HepG2 (cell line): ENCODE results near the gene ACOT6. TPM values are rescaled to one million over a fixed set of nuclear protein-coding genes. Genes with fewer than 3 reads are reported as not detected.

Experiments used
- ARID2 ChIP-seq: sonication (generic); formaldehyde crosslinking; IDR thresholded peaks from 2 replicates; pipeline ENCODE4 v1.8.1; 2022; ENCODE audit warnings: mild to moderate bottlenecking, missing genetic modification reagents, borderline replicate concordance
- ATF1 ChIP-seq: IDR thresholded peaks from 2 replicates; pipeline ENCODE4 v1.6.1; 2016; ENCODE audit warnings: mild to moderate bottlenecking, control low read depth
- EZH2 ChIP-seq: conservative IDR thresholded peaks from 2 replicates; pipeline ENCODE4 v1.6.1; 2012; ENCODE audit warnings: mild to moderate bottlenecking, low read depth, low read length, moderate library complexity
- NFE2L1 ChIP-seq: sonication (generic); formaldehyde crosslinking; IDR thresholded peaks from 2 replicates; pipeline ENCODE4 v1.4.0; 2020; ENCODE audit warnings: missing genetic modification reagents, mild to moderate bottlenecking, borderline replicate concordance
- POLR2A ChIP-seq, 2 experiments: IDR thresholded peaks; 2 replicates each; pipeline ENCODE4 v1.6.1; 2011; ENCODE audit warnings: low read depth in 2 of 2, low read length in 2 of 2, mild to moderate bottlenecking in 1 of 2, moderate library complexity in 1 of 2; ENCODE audit not compliant: insufficient read depth in 1 of 2
- SALL1 ChIP-seq: sonication (generic); formaldehyde crosslinking; IDR thresholded peaks from 2 replicates; pipeline ENCODE4 v1.8.0; 2022; ENCODE audit warnings: mild to moderate bottlenecking, missing genetic modification reagents
- SMARCC2 ChIP-seq: fragments of 450-650 bp; IDR thresholded peaks from 2 replicates; pipeline ENCODE4 v1.6.1; 2017; ENCODE audit warnings: antibody characterized with exemption, mild to moderate bottlenecking
- XRCC5 ChIP-seq: fragments of 200-400 bp; formaldehyde crosslinking; optimal IDR thresholded peaks from 2 replicates; pipeline ENCODE3; 2017; ENCODE audit warnings: mild to moderate bottlenecking, low read length
- ZNF652 ChIP-seq: IDR thresholded peaks from 2 replicates; pipeline ENCODE4 v1.6.1; 2016; ENCODE audit warnings: low read depth, borderline replicate concordance
- polyA plus RNA-seq, 8 experiments: library from polyadenylated mRNA; depleted of rRNA in 3 of 8; stranded (reverse) in 7 of 8; unstranded in 1 of 8; fragments of >200 nt; fragmentation: Illumina TruSeq in 4 of 8; extraction: Trizol in 4 of 8; gene quantifications; 2 replicates each; pipeline versions ENCODE4 v1.2.1 to v1.2.3, GENCODE V29; 2011 to 2016; ENCODE audit warnings: low read depth in 4 of 8, missing spikeins in 1 of 8, mixed read lengths in 1 of 8; ENCODE audit not compliant: insufficient read depth in 1 of 8
- total RNA-seq, 5 experiments: library from RNA; depleted of rRNA; stranded (reverse); fragments of >200 nt; fragmentation: Illumina TruSeq; extraction: Trizol; gene quantifications; 2 replicates each; pipeline ENCODE4 v1.2.3, GENCODE V29; 2016; ENCODE audit warnings: low read depth in 1 of 5
- TF ChIP-seq, protein P1 (sequence below): sonication (generic); formaldehyde crosslinking; IDR thresholded peaks from 2 replicates; pipeline ENCODE4 v1.4.0; 2020; ENCODE audit warnings: missing genetic modification reagents, borderline replicate concordance
- TF ChIP-seq, protein P2 (sequence below): sonication (generic); formaldehyde crosslinking; IDR thresholded peaks from 2 replicates; pipeline ENCODE4 v1.5.0; 2020; ENCODE audit warnings: mild to moderate bottlenecking, low read depth, missing genetic modification reagents, borderline replicate concordance
- TF ChIP-seq, protein P3 (sequence below): IDR thresholded peaks from 2 replicates; pipeline ENCODE4 v1.6.1; 2018; ENCODE audit warnings: missing genetic modification reagents, mild to moderate bottlenecking, missing compliant biosample characterization
- TF ChIP-seq, protein P4 (sequence below): sonication (generic); formaldehyde crosslinking; conservative IDR thresholded peaks from 2 replicates; pipeline ENCODE4 v1.8.0; 2022; ENCODE audit warnings: missing genetic modification reagents

Gene ACOT6
- total and polyA plus RNA-seq, 2 of the 13 experiments (the other 11 are each of a cell fraction or from before 2014, with no cell fraction given) = 0.15 to 0.27 TPM

DNA sequence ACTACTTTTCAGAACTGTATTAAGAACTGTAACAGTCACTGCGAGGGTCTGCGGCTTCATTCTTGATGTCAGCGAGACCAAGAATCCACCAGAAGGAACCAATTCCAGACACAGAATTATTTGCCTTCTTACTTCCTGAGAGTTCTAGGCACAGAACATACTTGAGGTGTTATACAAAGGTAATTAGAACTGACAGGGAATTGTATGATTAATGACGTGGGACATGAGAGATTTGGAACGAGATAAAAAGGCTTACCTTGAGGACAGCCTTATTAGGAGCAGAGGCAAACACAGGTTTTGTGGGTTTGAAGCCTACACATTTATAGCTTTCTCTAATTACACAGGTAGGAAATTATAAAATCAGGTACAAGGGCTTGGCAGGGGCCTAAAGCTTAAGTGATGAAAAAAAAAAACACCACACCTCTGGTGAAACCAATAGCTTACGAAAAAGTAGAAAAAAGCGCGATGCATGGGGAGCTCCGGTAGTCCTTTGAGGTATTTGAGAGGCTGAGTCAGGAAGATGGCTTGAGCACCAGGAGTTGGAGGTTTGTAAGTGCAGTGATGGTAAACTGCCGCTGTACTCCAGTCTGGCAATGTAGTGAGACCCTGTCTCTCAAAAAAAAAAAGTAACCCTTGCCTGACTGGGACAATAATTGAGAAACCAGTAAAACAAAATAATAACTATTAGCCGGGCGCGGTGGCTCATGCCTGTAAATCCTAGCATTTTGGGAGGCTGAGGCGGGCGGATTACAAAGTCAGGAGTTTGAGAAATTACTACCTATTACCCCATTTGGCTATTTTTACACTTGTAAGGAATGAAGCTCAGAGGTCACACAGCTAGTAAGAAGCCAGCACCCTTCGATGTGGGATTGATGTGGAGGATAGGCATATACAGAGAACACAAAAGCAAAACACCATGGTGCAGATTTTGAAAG lies 44.1 kb upstream of the ACOT6 start (continued):
- TF ChIP-seq, protein P1, sequence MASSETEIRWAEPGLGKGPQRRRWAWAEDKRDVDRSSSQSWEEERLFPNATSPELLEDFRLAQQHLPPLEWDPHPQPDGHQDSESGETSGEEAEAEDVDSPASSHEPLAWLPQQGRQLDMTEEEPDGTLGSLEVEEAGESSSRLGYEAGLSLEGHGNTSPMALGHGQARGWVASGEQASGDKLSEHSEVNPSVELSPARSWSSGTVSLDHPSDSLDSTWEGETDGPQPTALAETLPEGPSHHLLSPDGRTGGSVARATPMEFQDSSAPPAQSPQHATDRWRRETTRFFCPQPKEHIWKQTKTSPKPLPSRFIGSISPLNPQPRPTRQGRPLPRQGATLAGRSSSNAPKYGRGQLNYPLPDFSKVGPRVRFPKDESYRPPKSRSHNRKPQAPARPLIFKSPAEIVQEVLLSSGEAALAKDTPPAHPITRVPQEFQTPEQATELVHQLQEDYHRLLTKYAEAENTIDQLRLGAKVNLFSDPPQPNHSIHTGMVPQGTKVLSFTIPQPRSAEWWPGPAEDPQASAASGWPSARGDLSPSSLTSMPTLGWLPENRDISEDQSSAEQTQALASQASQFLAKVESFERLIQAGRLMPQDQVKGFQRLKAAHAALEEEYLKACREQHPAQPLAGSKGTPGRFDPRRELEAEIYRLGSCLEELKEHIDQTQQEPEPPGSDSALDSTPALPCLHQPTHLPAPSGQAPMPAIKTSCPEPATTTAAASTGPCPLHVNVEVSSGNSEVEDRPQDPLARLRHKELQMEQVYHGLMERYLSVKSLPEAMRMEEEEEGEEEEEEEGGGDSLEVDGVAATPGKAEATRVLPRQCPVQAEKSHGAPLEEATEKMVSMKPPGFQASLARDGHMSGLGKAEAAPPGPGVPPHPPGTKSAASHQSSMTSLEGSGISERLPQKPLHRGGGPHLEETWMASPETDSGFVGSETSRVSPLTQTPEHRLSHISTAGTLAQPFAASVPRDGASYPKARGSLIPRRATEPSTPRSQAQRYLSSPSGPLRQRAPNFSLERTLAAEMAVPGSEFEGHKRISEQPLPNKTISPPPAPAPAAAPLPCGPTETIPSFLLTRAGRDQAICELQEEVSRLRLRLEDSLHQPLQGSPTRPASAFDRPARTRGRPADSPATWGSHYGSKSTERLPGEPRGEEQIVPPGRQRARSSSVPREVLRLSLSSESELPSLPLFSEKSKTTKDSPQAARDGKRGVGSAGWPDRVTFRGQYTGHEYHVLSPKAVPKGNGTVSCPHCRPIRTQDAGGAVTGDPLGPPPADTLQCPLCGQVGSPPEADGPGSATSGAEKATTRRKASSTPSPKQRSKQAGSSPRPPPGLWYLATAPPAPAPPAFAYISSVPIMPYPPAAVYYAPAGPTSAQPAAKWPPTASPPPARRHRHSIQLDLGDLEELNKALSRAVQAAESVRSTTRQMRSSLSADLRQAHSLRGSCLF = 0 out of 2 replicates have a peak, but pooled peaks have one; percentile 11
- TF ChIP-seq SALL1 (CRISPR knock-in tag) = no peak
- TF ChIP-seq XRCC5 = peak; percentile 7
- TF ChIP-seq NFE2L1 (CRISPR knock-in tag) = no peak
- 0 out of 4 replicates have a peak, but pooled peaks of 1 of the 2 experiments have one; percentile 5 for TF ChIP-seq POLR2A (IDR thresholded peaks at IDR 0.05; ENCODE audit: insufficient read depth in 1 of 2, low read depth in 2 of 2, low read length in 2 of 2)
- TF ChIP-seq, protein P2, sequence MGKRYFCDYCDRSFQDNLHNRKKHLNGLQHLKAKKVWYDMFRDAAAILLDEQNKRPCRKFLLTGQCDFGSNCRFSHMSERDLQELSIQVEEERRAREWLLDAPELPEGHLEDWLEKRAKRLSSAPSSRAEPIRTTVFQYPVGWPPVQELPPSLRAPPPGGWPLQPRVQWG (CRISPR knock-in tag) = no peak
- TF ChIP-seq, protein P3, sequence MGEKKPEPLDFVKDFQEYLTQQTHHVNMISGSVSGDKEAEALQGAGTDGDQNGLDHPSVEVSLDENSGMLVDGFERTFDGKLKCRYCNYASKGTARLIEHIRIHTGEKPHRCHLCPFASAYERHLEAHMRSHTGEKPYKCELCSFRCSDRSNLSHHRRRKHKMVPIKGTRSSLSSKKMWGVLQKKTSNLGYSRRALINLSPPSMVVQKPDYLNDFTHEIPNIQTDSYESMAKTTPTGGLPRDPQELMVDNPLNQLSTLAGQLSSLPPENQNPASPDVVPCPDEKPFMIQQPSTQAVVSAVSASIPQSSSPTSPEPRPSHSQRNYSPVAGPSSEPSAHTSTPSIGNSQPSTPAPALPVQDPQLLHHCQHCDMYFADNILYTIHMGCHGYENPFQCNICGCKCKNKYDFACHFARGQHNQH (CRISPR knock-in tag) = peak; percentile 6; the same call in 1 of the 2 replicates
- TF ChIP-seq SMARCC2 = no peak
- 0 out of 2 replicates have a peak, but pooled peaks have one; percentile 6 for TF ChIP-seq ATF1 (CRISPR knock-in tag)
- TF ChIP-seq, protein P4, sequence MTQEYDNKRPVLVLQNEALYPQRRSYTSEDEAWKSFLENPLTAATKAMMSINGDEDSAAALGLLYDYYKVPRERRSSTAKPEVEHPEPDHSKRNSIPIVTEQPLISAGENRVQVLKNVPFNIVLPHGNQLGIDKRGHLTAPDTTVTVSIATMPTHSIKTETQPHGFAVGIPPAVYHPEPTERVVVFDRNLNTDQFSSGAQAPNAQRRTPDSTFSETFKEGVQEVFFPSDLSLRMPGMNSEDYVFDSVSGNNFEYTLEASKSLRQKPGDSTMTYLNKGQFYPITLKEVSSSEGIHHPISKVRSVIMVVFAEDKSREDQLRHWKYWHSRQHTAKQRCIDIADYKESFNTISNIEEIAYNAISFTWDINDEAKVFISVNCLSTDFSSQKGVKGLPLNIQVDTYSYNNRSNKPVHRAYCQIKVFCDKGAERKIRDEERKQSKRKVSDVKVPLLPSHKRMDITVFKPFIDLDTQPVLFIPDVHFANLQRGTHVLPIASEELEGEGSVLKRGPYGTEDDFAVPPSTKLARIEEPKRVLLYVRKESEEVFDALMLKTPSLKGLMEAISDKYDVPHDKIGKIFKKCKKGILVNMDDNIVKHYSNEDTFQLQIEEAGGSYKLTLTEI (CRISPR knock-in tag) = no peak
- peak; percentile 89 for TF ChIP-seq ZNF652 (CRISPR knock-in tag)
- TF ChIP-seq EZH2 = no peak
- TF ChIP-seq ARID2 (CRISPR knock-in tag) = no peak
